ENCODE measurements around the gene CIC.

The CIC gene

DNA sequence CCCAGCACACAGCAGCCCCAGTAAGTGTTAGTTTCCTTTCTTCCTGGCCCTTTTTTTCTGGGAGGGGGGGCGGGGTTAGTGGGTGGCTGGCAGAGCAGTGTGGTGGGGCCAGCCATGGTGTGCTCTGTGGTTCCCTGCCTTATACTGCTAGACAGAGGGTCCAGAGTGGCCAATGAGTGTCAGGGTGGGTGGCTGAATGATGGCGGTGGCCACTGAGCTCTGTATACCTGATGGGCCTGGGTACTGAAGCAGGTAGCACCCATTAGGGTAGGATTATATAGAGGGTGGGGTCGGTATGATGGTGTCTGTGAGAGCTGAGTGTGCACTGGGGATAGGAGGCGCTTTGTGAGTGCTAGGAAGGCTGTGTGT, 13.8 kb downstream of the CIC start:
- Mint-ChIP-seq H3K4me3 (no peak overlapping the region), H3K9me3 (no peaks in the 10 kb centered on the region), H3K4me1 (peaks cover 44% of the 10 kb centered on the region), H3K27ac (no peak overlapping the region), H3K36me3 (no peaks in the 10 kb centered on the region), H3K27me3 (no peaks in the 10 kb centered on the region)
- no peak for DNase-seq (ENCODE audit: low spot score in 2 of 2)
- no peak for ATAC-seq (ENCODE audit: low read depth)

- no peaks in the 10 kb centered on the region for H3K9me3 Mint-ChIP-seq
- H3K27ac Mint-ChIP-seq, result no peak overlapping the region
- H3K27me3 Mint-ChIP-seq, result no peaks in the 10 kb centered on the region
- ATAC-seq (ENCODE audit: low read depth) (peak; percentile 62), DNase-seq (ENCODE audit: low spot score in 2 of 2) (peak; percentile 89 to 94)
- H3K4me3 Mint-ChIP-seq, result no peak overlapping the region
- peaks cover 2% of the 10 kb centered on the region for H3K36me3 Mint-ChIP-seq
- H3K4me1 Mint-ChIP-seq, result peaks cover 40% of the 10 kb centered on the region
These were observed 14.4 kb downstream of the CIC start for GRCh38 chr19:42283188-42284065.

DNA sequence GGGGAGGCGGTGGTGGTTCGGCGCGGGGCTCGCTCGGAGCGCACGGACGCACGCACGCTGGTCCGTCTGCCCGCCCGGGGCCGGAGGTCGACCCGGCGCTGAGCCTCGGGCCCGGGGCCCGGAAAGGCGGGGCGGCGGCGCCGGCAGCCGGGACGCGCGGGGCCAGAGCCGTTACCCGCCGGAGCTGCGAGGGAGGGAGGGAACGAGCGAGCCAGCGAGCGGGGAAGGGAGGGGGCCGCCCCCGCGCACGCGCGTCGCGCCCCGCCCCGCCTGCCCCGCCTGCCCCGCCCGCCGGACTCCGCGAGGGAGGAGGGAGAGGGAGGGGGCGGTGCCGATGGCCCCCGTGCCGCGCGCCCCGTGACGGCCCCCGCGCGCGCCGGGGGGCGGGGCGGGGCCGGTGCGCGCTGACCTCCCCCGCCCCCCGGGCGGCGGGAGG, 15.0 kb downstream of the CIC start:
- H3K27ac Mint-ChIP-seq, result no peak overlapping the region
- peaks cover 3% of the 10 kb centered on the region for H3K36me3 Mint-ChIP-seq
- no peaks in the 10 kb centered on the region for H3K9me3 Mint-ChIP-seq
- ATAC-seq (ENCODE audit: low read depth) (peak; percentile 39), DNase-seq (ENCODE audit: low spot score in 2 of 2) (peak in 1 of 2 donors; percentile 84)
- H3K27me3 Mint-ChIP-seq, result no peaks in the 10 kb centered on the region
- no peak overlapping the region for H3K4me3 Mint-ChIP-seq
- peaks cover 35% of the 10 kb centered on the region for H3K4me1 Mint-ChIP-seq

GRCh38 chr19:42284591-42285341, 15.7 kb downstream of the CIC start:
- H3K4me3 Mint-ChIP-seq, result peak overlapping the region; percentile 94
- no peaks in the 10 kb centered on the region for H3K27me3 Mint-ChIP-seq
- peaks cover 3% of the 10 kb centered on the region for H3K36me3 Mint-ChIP-seq
- H3K9me3 Mint-ChIP-seq, result no peaks in the 10 kb centered on the region
- H3K4me1 Mint-ChIP-seq, result peaks cover 29% of the 10 kb centered on the region
- DNase-seq (ENCODE audit: low spot score in 2 of 2) (no peak), ATAC-seq (ENCODE audit: low read depth) (no peak)
- peak overlapping the region; percentile 76 for H3K27ac Mint-ChIP-seq

DNA sequence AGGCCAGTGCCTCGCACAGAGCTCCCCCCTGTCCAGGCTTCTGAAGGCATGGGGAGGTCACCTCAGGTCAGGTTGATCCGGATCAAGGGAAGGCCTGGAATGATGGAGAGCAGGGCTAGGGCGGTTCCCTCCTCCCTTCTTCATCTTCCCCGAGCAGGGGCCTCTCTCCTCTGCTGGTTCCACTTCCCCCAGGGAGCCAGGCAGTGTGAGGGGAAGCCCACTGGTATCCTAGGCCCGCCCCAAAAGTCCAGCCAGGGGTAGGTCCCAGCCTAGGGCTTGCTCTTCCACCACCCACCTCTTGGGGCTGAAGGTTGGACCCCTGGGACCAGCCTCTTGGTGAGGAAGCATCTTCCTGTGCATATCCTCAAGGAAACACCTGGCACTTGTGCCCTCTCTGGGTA, 16.5 kb downstream of the CIC start:
- peak overlapping the region; percentile 76 for H3K27ac Mint-ChIP-seq
- ATAC-seq (ENCODE audit: low read depth) (no peak), DNase-seq (ENCODE audit: low spot score in 2 of 2) (no peak)
- H3K9me3 Mint-ChIP-seq, result no peaks in the 10 kb centered on the region
- peak overlapping the region; percentile 94 for H3K4me3 Mint-ChIP-seq
- peaks cover 3% of the 10 kb centered on the region for H3K36me3 Mint-ChIP-seq
- H3K27me3 Mint-ChIP-seq, result no peaks in the 10 kb centered on the region
- H3K4me1 Mint-ChIP-seq, result peaks cover 29% of the 10 kb centered on the region

- H3K27ac Mint-ChIP-seq, result peak overlapping the region; percentile 76
- peaks cover 3% of the 10 kb centered on the region for H3K36me3 Mint-ChIP-seq
- no peaks in the 10 kb centered on the region for H3K27me3 Mint-ChIP-seq
- H3K9me3 Mint-ChIP-seq, result no peaks in the 10 kb centered on the region
- peaks cover 29% of the 10 kb centered on the region for H3K4me1 Mint-ChIP-seq
- ATAC-seq (ENCODE audit: low read depth), result no peak
- peak overlapping the region; percentile 94 for H3K4me3 Mint-ChIP-seq
- DNase-seq (ENCODE audit: low spot score in 2 of 2), result no peak
These were observed 16.9 kb downstream of the CIC start for GRCh38 chr19:42285988-42286348.

DNA sequence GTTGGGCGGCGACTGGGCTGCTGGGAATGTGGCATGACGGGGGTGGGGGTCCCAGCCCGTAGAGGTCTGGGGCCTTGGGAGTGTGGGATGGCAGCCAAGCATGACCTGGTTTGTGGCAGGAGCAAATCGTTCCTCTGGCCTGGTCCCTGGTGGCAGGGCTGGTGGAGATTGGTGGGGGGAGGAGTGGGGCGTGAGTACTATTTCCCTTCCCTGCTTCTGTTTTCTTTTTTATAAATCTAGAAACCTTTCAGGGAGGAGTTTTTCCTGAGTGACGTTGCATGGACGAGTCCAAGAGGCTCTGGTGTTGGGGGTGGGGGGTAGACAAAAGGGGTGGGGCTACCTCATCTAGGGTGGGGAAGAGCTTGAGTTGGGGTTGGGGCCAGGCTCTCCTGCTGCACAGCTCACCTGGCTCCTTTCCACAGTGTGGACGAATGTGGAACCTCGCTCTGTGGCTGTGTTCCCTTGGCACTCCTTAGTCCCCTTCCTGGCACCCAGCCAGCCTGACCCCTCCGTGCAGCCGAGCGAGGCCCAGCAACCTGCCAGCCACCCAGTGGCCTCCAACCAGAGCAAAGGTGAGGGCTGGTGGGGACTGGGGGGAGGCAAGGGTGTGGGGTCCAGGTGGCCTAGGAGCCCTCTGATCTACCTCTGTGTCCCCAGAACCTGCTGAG, 17.4 kb downstream of the CIC start:
- H3K27me3 Mint-ChIP-seq, result no peaks in the 10 kb centered on the region
- H3K36me3 Mint-ChIP-seq, result peaks cover 6% of the 10 kb centered on the region
- H3K4me3 Mint-ChIP-seq, result peak overlapping the region; percentile 94
- ATAC-seq (ENCODE audit: low read depth), result no peak
- peak overlapping the region; percentile 76 for H3K27ac Mint-ChIP-seq
- H3K9me3 Mint-ChIP-seq, result no peaks in the 10 kb centered on the region
- no peak for DNase-seq (ENCODE audit: low spot score in 2 of 2)
- peaks cover 28% of the 10 kb centered on the region for H3K4me1 Mint-ChIP-seq

DNA sequence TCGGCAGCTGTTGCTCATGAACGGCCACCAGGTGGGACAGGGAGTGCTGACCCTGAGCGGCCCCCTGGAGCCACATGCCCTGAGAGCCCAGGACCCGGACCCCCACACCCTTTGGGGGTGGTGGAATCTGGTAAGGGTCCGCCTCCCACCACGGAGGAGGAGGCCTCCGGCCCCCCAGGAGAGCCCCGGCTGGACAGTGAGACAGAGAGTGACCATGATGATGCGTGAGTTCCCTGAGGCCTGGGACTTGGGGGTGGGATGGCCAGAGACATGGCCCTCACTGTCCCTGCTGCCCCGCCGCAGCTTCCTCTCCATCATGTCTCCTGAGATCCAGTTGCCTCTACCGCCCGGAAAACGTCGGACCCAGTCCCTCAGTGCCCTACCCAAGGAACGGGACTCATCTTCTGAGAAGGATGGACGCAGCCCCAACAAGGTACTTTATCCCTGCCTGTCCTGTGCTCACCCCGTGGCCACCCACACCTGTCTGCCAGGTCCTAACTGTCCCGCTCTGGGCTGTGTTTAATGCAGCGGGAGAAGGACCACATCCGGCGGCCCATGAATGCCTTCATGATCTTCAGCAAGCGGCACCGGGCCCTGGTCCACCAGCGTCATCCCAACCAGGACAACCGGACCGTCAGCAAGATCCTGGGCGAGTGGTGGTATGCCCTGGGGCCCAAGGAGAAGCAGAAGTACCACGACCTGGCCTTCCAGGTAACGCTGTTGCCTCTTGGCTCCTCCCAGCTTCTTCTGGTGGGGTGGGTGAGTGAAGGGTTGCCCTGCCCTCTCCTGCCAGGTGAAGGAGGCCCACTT, 18.2 kb downstream of the CIC start:
- ATAC-seq (ENCODE audit: low read depth), result no peak
- Mint-ChIP-seq H3K36me3 (peaks cover 10% of the 10 kb centered on the region), H3K27me3 (no peaks in the 10 kb centered on the region), H3K4me3 (no peak overlapping the region), H3K27ac (no peak overlapping the region), H3K9me3 (no peaks in the 10 kb centered on the region), H3K4me1 (peaks cover 27% of the 10 kb centered on the region)
- no peak for DNase-seq (ENCODE audit: low spot score in 2 of 2)

DNA sequence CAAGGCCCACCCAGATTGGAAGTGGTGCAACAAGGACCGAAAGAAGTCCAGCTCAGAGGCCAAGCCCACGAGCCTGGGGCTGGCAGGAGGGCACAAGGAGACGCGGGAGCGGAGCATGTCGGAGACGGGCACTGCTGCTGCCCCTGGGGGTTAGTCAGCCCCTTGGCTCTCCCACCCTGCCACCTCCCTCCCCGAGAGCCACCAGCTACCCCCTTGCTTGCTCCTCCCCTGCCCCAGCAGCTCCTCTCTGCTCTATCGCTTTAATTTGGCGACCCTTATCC, 18.7 kb downstream of the CIC start:
- DNase-seq (ENCODE audit: low spot score in 2 of 2) (no peak), ATAC-seq (ENCODE audit: low read depth) (no peak)
- H3K4me1 Mint-ChIP-seq, result peaks cover 24% of the 10 kb centered on the region
- no peak overlapping the region for H3K4me3 Mint-ChIP-seq
- H3K27me3 Mint-ChIP-seq, result no peaks in the 10 kb centered on the region
- no peak overlapping the region for H3K27ac Mint-ChIP-seq
- no peaks in the 10 kb centered on the region for H3K9me3 Mint-ChIP-seq
- H3K36me3 Mint-ChIP-seq, result peaks cover 10% of the 10 kb centered on the region

- no peaks in the 10 kb centered on the region for H3K9me3 Mint-ChIP-seq
- ATAC-seq (ENCODE audit: low read depth) (no peak), DNase-seq (ENCODE audit: low spot score in 2 of 2) (no peak)
- no peaks in the 10 kb centered on the region for H3K27me3 Mint-ChIP-seq
- no peak overlapping the region for H3K27ac Mint-ChIP-seq
- no peak overlapping the region for H3K4me3 Mint-ChIP-seq
- peaks cover 12% of the 10 kb centered on the region for H3K36me3 Mint-ChIP-seq
- H3K4me1 Mint-ChIP-seq, result peaks cover 27% of the 10 kb centered on the region
These were observed 19.3 kb downstream of the CIC start for GRCh38 chr19:42288387-42288786.

DNA sequence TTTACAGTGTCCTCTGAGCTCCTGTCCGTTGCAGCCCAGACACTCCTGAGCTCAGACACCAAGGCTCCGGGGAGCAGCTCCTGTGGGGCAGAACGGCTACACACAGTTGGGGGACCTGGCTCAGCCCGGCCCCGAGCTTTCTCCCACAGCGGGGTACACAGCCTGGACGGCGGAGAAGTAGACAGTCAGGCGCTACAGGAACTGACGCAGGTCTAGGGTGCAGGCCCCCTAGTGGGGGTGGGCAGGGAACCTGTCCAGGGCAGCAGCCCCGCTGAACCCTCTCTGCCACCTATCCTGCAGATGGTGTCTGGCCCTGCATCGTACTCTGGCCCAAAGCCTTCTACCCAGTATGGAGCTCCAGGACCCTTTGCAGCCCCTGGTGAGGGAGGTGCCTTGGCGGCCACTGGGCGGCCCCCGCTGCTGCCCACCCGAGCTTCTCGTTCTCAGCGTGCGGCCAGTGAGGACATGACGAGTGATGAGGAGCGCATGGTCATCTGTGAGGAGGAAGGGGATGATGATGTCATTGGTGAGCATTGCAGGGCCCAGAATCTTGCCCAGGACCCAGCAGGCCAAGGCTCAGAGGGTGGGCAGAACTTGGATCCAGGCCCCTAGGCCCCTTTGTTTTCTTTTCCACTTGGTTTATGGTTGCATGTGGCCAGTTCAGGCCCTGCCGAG, 20.0 kb downstream of the CIC start:
- H3K9me3 Mint-ChIP-seq, result no peaks in the 10 kb centered on the region
- peaks cover 15% of the 10 kb centered on the region for H3K36me3 Mint-ChIP-seq
- no peak overlapping the region for H3K4me3 Mint-ChIP-seq
- no peaks in the 10 kb centered on the region for H3K27me3 Mint-ChIP-seq
- DNase-seq (ENCODE audit: low spot score in 2 of 2) (no peak), ATAC-seq (ENCODE audit: low read depth) (no peak)
- H3K27ac Mint-ChIP-seq, result no peak overlapping the region
- peaks cover 27% of the 10 kb centered on the region for H3K4me1 Mint-ChIP-seq

DNA sequence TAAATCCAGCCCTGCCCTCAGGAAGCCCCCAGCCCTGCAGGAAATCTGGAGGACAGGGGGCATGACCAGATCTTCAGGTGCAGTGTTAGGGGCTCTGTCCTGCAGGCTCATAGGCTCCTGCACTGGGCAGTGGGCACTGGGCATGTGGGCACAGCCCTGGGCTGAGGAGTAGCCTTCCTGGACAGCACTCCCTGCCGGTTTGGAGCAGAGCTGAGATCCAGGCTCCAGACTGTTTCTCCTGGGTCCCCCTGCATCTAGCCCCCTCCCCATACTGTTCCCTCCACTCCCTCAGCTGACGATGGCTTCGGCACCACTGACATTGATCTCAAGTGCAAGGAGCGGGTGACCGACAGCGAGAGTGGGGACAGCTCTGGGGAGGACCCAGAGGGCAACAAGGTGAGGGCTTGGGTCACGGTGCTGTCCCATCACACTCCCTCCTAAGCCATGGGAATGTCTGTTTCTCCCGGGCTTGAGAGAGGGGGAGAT, 20.5 kb downstream of the CIC start:
- DNase-seq (ENCODE audit: low spot score in 2 of 2) (no peak), ATAC-seq (ENCODE audit: low read depth) (no peak)
- H3K9me3 Mint-ChIP-seq, result no peaks in the 10 kb centered on the region
- H3K4me1 Mint-ChIP-seq, result peaks cover 26% of the 10 kb centered on the region
- no peaks in the 10 kb centered on the region for H3K27me3 Mint-ChIP-seq
- H3K27ac Mint-ChIP-seq, result no peak overlapping the region
- H3K4me3 Mint-ChIP-seq, result no peak overlapping the region
- peaks cover 15% of the 10 kb centered on the region for H3K36me3 Mint-ChIP-seq

GRCh38 chr19:42290136-42290522, 21.1 kb downstream of the CIC start:
- Mint-ChIP-seq H3K9me3 (no peaks in the 10 kb centered on the region), H3K27ac (no peak overlapping the region), H3K36me3 (peaks cover 15% of the 10 kb centered on the region), H3K27me3 (no peaks in the 10 kb centered on the region), H3K4me3 (no peak overlapping the region), H3K4me1 (peaks cover 21% of the 10 kb centered on the region)
- no peak for DNase-seq (ENCODE audit: low spot score in 2 of 2)
- no peak for ATAC-seq (ENCODE audit: low read depth)

All from memory B cell (primary cell).